H7 (cell line): ENCODE measurements around the gene CHFR. TPM values are rescaled to one million over a fixed set of nuclear protein-coding genes. Genes with fewer than 3 reads are reported as not detected.
"Not testable (repeated sequence)": the region's sequence is repeated elsewhere in the genome, so short reads cannot be mapped to it uniquely, and the experiment has no call there.

Source experiments
- DNase-seq: peaks from one replicate; pipeline ENCODE4 v3.0.0; 2012
- H3K27me3 ChIP-seq: 2 replicates; pipeline ENCODE4 v1.6.0; 2011; ENCODE audit warnings: mild to moderate bottlenecking, low read length; ENCODE audit not compliant: control insufficient read depth, insufficient read depth
- H3K36me3 ChIP-seq: replicated peaks from 2 replicates; pipeline ENCODE4 v1.5.1; 2011; ENCODE audit warnings: low read length; ENCODE audit not compliant: control insufficient read depth, insufficient read depth
- H3K4me3 ChIP-seq: 2 replicates; pipeline ENCODE4 v1.5.1; 2011; ENCODE audit warnings: low read depth, mild to moderate bottlenecking, control low read depth, low read length, moderate library complexity; ENCODE audit not compliant: insufficient read depth
- total RNA-seq: library from RNA; depleted of rRNA; stranded (reverse); fragments of >200 nt; shearing (Covaris generic); gene quantifications from 2 replicates; pipeline ENCODE4 v1.2.3, GENCODE V29; 2014

The CHFR gene
- total RNA-seq, 1 experiment from 2014 or later, result 68.6 TPM

DNA sequence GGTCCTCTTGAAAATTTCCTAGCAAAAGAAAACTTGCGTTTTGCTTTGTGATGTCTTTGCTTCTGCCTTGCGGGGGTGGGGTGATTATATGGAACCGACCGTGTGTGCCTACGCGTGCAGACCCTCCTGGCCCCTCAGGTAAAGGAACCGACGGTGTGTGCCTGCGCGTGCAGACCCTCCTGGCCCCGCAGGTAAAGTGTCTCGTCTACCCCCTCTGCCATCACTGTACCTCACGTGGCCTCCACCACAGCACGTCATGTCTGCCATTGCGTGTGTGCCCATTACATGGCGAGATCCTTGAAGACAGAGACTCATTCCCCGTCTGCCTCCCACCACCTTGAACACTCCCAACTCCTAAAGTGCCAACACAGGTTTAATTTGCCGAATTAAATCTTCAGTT is 62.3 kb downstream of the CHFR start:
- Histone ChIP-seq H3K36me3 (peaks cover 14% of the 10 kb centered on the region), H3K27me3 (no peaks in the 10 kb centered on the region), H3K4me3 (no peak overlapping the region)
- no peak for DNase-seq

- Histone ChIP-seq H3K27me3 (no peaks in the 10 kb centered on the region), H3K36me3 (peaks cover 14% of the 10 kb centered on the region), H3K4me3 (no peak overlapping the region)
- DNase-seq, result no peak
Measured at GRCh38 chr12:132824053-132824452, 63.4 kb downstream of the CHFR start.

- H3K4me3 ChIP-seq, result no peak overlapping the region
- H3K27me3 ChIP-seq, result no peaks in the 10 kb centered on the region
- DNase-seq, result no peak
- H3K36me3 ChIP-seq, result peaks cover 28% of the 10 kb centered on the region
Measured at GRCh38 chr12:132818562-132818961, 68.8 kb downstream of the CHFR start.

GRCh38 chr12:132814232-132814631 is 73.2 kb downstream of the CHFR start:
- Histone ChIP-seq H3K27me3 (no peaks in the 10 kb centered on the region), H3K4me3 (no peak overlapping the region), H3K36me3 (peaks cover 37% of the 10 kb centered on the region)
- DNase-seq, result no peak

GRCh38 chr12:132813443-132813842 is 74.0 kb downstream of the CHFR start:
- H3K27me3 ChIP-seq, result no peaks in the 10 kb centered on the region
- peaks cover 36% of the 10 kb centered on the region for H3K36me3 ChIP-seq
- H3K4me3 ChIP-seq, result no peak overlapping the region
- DNase-seq, result no peak

DNA sequence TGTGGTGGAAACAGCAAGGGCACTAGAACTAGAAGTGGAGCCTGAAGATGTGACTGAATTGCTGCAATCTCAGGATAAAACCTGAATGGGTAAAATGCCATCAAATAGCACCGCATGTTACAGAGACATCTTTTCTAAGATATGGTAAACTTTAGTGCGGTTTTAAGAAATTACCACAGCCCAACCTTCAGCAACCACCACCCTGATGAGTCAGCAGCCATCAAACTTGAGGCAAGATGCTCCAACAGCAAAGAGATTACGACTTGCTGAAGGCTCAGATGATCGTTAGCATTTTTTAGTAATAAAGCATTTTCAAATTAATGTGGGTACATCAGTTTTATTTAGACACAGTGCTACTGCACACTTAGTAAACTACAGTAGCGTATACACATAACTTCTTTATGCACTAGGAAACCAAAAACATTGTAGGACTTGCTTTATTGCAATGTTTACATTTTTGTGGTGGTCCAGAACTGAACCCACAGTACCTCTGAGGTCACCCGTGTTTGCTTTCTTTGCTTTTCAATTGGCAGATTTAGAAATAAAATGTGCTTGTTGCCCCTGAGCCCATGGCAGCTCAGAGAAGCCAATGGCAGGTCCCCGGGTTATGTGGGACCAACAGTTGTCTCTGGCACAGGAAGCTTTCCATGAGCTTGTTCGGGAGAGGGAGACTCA is 74.6 kb downstream of the CHFR start:
- peaks cover 38% of the 10 kb centered on the region for H3K36me3 ChIP-seq
- no peak overlapping the region for H3K4me3 ChIP-seq

DNA sequence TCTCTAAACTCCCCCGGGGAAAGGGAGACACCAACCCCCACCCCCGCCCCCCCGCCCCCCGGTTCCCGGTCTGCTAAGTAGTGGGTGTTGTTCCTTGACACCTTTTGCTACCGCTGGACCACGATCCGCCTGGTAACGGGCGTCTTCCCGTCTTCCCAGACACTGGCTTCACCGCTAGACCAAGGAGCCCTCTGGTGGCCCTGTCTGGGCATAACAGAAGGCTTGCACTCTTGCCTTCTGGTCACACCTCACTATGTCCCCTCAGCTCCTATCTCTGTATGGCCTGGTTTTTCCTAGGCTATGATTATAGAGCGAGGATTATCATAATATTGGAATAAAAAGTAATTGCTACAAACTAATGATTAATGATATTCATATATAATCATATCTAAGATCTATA is 78.0 kb downstream of the CHFR start:
- peak; percentile 42 for DNase-seq
- peaks cover 38% of the 10 kb centered on the region for H3K36me3 ChIP-seq
- not testable (repeated sequence) for H3K27me3 ChIP-seq, H3K4me3 ChIP-seq

More for the DNA sequence above, 74.6 kb downstream of the CHFR start:
- DNase-seq, result no peak
- no peaks in the 10 kb centered on the region for H3K27me3 ChIP-seq

- no peaks in the 10 kb centered on the region for H3K27me3 ChIP-seq
- H3K36me3 ChIP-seq, result peaks cover 31% of the 10 kb centered on the region
- peak; percentile 96 for DNase-seq
- H3K4me3 ChIP-seq, result no peak overlapping the region
Measured at GRCh38 chr12:132807295-132808092, 79.9 kb downstream of the CHFR start.

GRCh38 chr12:132806857-132807256 is 80.5 kb downstream of the CHFR start:
- H3K36me3 ChIP-seq, result peaks cover 30% of the 10 kb centered on the region
- no peak overlapping the region for H3K4me3 ChIP-seq
- DNase-seq, result no peak
- no peaks in the 10 kb centered on the region for H3K27me3 ChIP-seq

- peak; percentile 78 for DNase-seq
- Histone ChIP-seq H3K27me3 (no peaks in the 10 kb centered on the region), H3K36me3 (peaks cover 39% of the 10 kb centered on the region), H3K4me3 (no peak overlapping the region)
Measured at GRCh38 chr12:132804426-132804861, 83.0 kb downstream of the CHFR start.

DNA sequence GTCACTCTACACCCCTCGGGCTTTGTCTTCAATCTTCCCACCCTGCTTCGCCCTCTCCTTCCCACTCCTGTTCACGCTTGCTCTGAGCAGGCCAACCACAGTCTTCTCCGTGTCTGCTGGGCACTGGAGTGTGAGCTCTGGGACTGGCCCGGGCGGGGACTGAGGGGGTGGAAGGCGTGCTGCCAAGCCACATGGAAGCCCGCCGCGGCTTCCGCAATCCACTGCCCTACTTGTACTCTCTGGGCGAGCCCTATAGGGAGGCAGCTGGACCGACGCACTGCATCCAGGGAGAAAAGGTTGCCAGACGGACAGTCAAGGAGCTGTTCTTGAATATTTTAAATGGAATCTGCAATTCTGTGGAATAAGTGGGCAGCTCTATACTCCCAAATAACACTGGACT is 83.5 kb downstream of the CHFR start:
- DNase-seq, result no peak

GRCh38 chr12:132803125-132803524 is 84.3 kb downstream of the CHFR start:
- no peaks in the 10 kb centered on the region for H3K27me3 ChIP-seq
- no peak for DNase-seq
- H3K36me3 ChIP-seq, result peaks cover 44% of the 10 kb centered on the region
- H3K4me3 ChIP-seq, result no peak overlapping the region

More for the DNA sequence above, 83.5 kb downstream of the CHFR start:
- Histone ChIP-seq H3K4me3 (no peak overlapping the region), H3K36me3 (peaks cover 43% of the 10 kb centered on the region), H3K27me3 (no peaks in the 10 kb centered on the region)

DNA sequence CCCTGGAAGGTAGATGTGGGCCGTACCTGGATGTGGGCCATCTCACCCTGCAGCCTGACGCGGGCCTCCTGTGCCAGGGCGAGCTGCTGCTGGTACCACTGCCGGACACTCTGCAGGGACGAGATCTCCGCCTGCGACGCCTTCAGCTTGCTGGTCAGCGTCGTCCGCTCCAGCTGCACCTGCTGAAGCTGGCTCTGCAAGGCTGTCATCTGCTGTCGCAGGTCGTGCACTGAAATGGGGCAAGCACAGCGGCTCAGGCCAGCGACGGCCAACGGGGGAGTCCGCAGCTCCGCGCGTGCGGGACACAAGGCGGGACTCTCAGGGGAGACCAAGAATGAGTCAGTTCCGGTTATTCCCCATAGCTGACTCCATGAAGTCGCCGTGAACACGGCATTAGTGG is 85.7 kb downstream of the CHFR start:
- no peak for DNase-seq
- Histone ChIP-seq H3K36me3 (peaks cover 42% of the 10 kb centered on the region), H3K27me3 (no peaks in the 10 kb centered on the region), H3K4me3 (no peak overlapping the region)

GRCh38 chr12:132798836-132799235 is 88.6 kb downstream of the CHFR start:
- Histone ChIP-seq H3K36me3 (peaks cover 43% of the 10 kb centered on the region), H3K27me3 (no peaks in the 10 kb centered on the region), H3K4me3 (no peak overlapping the region)
- DNase-seq, result no peak
